A549 (cell line): Measurements from ENCODE around the gene KCNN3. TPM values are rescaled to one million over a fixed set of nuclear protein-coding genes. Genes with fewer than 3 reads are reported as not detected.

Source experiments
- ATAC-seq, 2 experiments: fragments of 200-7000 bp in 1 of 2; fragments of >200 bp in 1 of 2; cut with Nextera tagmentation in 1 of 2; cut with Tn5 transposase in 1 of 2; 3 replicates each; pipeline versions ENCODE4 v1.8.0 to v1.9.1; 2018 to 2020; ENCODE audit warnings: mild to moderate bottlenecking in 1 of 2, moderate library complexity in 1 of 2
- CTCF ChIA-PET: fragments of 300-600 bp; sonication (Branson Sonifier 250); formaldehyde crosslinking; extraction: SDS; loops from one replicate; lab custom pipeline; 2021; ENCODE audit warnings: antibody characterized with exemption, inconsistent platforms; lab: Yijun Ruan, JAX
- POLR2A ChIA-PET: fragments of 350-600 bp; formaldehyde crosslinking; extraction: SDS; loops from one replicate; lab custom pipeline; 2021; ENCODE audit warnings: antibody characterized with exemption, inconsistent platforms; lab: Yijun Ruan, JAX
- DNase-seq, 2 experiments: peaks; one replicate each; pipeline versions ENCODE4 v3.0.0 to v3.0.0-alpha.2; 2011 to 2016; ENCODE audit warnings: low read depth in 1 of 2, low spot score in 1 of 2
- FAIRE-seq: peaks from 2 replicates; lab custom pipeline; 2011; peaks lifted over from hg19 to GRCh38; lab: Jason Lieb, UNC
- H3K27ac ChIP-seq, 2 experiments: fragments of >200 bp; sonication (Bioruptor Twin); formaldehyde crosslinking; 3 replicates each; pipeline ENCODE4 v1.5.1; 2016 to 2017
- H3K4me1 ChIP-seq: fragments of >200 bp; sonication (Bioruptor Twin); formaldehyde crosslinking; 3 replicates; pipeline ENCODE4 v1.6.1; 2016
- H3K4me2 ChIP-seq: fragments of >200 bp; sonication (Bioruptor Twin); formaldehyde crosslinking; 3 replicates; pipeline ENCODE4 v1.6.1; 2016
- H3K4me3 ChIP-seq: fragments of >200 bp; sonication (Bioruptor Twin); formaldehyde crosslinking; 3 replicates; pipeline ENCODE4 v1.5.1; 2016
- H3K9me3 ChIP-seq: fragments of >200 bp; sonication (Bioruptor Twin); formaldehyde crosslinking; 3 replicates; pipeline ENCODE4 v1.6.1; 2016
- CBX2 ChIP-seq: fragments of 200-600 bp; sonication (generic); IDR thresholded peaks from 2 replicates; pipeline ENCODE4 v1.6.1; 2016; ENCODE audit warnings: low read depth, mild to moderate bottlenecking, borderline replicate concordance
- CBX8 ChIP-seq: fragments of 200-600 bp; sonication (generic); IDR thresholded peaks from 2 replicates; pipeline ENCODE4 v1.6.1; 2016
- CEBPB ChIP-seq, 2 experiments: fragments of >200 bp in 1 of 2; sonication (Bioruptor Twin) in 1 of 2; formaldehyde crosslinking in 1 of 2; IDR thresholded peaks; 2 replicates each; pipeline ENCODE4 v1.6.1; 2012 to 2016
- CHD2 ChIP-seq: fragments of 150-350 bp; IDR thresholded peaks from 2 replicates; pipeline ENCODE4 v1.6.1; 2014; ENCODE audit warnings: low read length; ENCODE audit not compliant: partially characterized antibody
- EHF ChIP-seq: fragments of 250-450 bp; sonication (Bioruptor Pico); IDR thresholded peaks from 2 replicates; pipeline ENCODE4 v1.5.0; 2020; ENCODE audit warnings: mild to moderate bottlenecking
- EP300 ChIP-seq, 2 experiments: fragments of >200 bp; sonication (Bioruptor Twin); formaldehyde crosslinking; IDR thresholded peaks; 2 replicates in 1 of 2; 3 replicates in 1 of 2; pipeline ENCODE4 v1.6.1; 2016 to 2017
- FOSL2 ChIP-seq, 2 experiments: fragments of 450-650 bp in 1 of 2; fragments of >200 bp in 1 of 2; sonication (Bioruptor Twin) in 1 of 2; formaldehyde crosslinking; IDR thresholded peaks; 2 replicates each; pipeline versions ENCODE4 v1.5.0 to v1.6.1; 2016 to 2020; ENCODE audit warnings: mild to moderate bottlenecking in 1 of 2, moderate library complexity in 1 of 2
- GATA3 ChIP-seq: IDR thresholded peaks from 2 replicates; pipeline ENCODE4 v1.6.1; 2012; ENCODE audit warnings: borderline replicate concordance
- HES2 ChIP-seq: fragments of >200 bp; sonication (Bioruptor Twin); formaldehyde crosslinking; IDR thresholded peaks from 2 replicates; pipeline ENCODE4 v1.6.1; 2016
- HMGXB4 ChIP-seq: fragments of 250-450 bp; sonication (Bioruptor Pico); IDR thresholded peaks from 2 replicates; pipeline ENCODE4 v1.5.0; 2021; ENCODE audit warnings: mild to moderate bottlenecking, moderate library complexity, borderline replicate concordance
- HOXB5 ChIP-seq: fragments of 250-450 bp; sonication (Bioruptor Pico); IDR thresholded peaks from 2 replicates; pipeline ENCODE4 v1.5.0; 2020; ENCODE audit warnings: mild to moderate bottlenecking, moderate library complexity
- MAFK ChIP-seq: fragments of 450-650 bp; IDR thresholded peaks from 2 replicates; pipeline ENCODE4 v1.6.1; 2014; ENCODE audit not compliant: partially characterized antibody
- MAZ ChIP-seq: fragments of 150-350 bp; IDR thresholded peaks from 2 replicates; pipeline ENCODE4 v1.6.1; 2014; ENCODE audit warnings: antibody characterized with exemption, low read depth, low read length, borderline replicate concordance
- MYC ChIP-seq: IDR thresholded peaks from 2 replicates; pipeline ENCODE4 v1.6.1; 2012; ENCODE audit warnings: mild to moderate bottlenecking, inconsistent platforms, low read length, improper control_type of control experiment, borderline replicate concordance
- NFE2L2 ChIP-seq: fragments of 150-350 bp; conservative IDR thresholded peaks from 2 replicates; pipeline ENCODE4 v1.6.1; 2014; ENCODE audit warnings: low read length
- RCOR1 ChIP-seq: fragments of 150-350 bp; IDR thresholded peaks from 2 replicates; pipeline ENCODE4 v1.6.1; 2014; ENCODE audit warnings: antibody characterized with exemption, low read length, low read depth
- TFCP2L1 ChIP-seq: fragments of 250-450 bp; sonication (Bioruptor Pico); IDR thresholded peaks from 2 replicates; pipeline ENCODE4 v1.5.0; 2021; ENCODE audit warnings: mild to moderate bottlenecking
- TP53 ChIP-seq: fragments of 250-450 bp; sonication (Bioruptor Pico); IDR thresholded peaks from 2 replicates; pipeline ENCODE4 v1.5.0; 2021; ENCODE audit warnings: mild to moderate bottlenecking, moderate library complexity
- ZC3H11A ChIP-seq: fragments of 450-650 bp; IDR thresholded peaks from 2 replicates; pipeline ENCODE4 v1.6.1; 2014; ENCODE audit warnings: antibody characterized with exemption, mild to moderate bottlenecking
- ZSCAN20 ChIP-seq: fragments of 250-450 bp; sonication (Bioruptor Pico); IDR thresholded peaks from 2 replicates; pipeline ENCODE4 v1.8.0; 2022; ENCODE audit warnings: mild to moderate bottlenecking, moderate library complexity
- WGBS: methylation state at CpG from one replicate; pipeline ENCODE4 v1.1.6; 2017; ENCODE audit errors: missing lambda C conversion rate; 5-methylcytosine and 5-hydroxymethylcytosine counted together
- polyA plus RNA-seq, 4 experiments: library from polyadenylated mRNA; depleted of rRNA in 3 of 4; stranded (reverse); fragments of >200 nt; fragmentation: RNase III in 1 of 4; extraction: RNeasy Plus Mini Kit Qiagen cat#74134 plus additional on column Dnase treatment in 1 of 4; gene quantifications; 2 replicates in 3 of 4; 3 replicates in 1 of 4; pipeline ENCODE4 v1.2.3, GENCODE V29; 2011 to 2017
- TF ChIP-seq, protein P1 (sequence below): IDR thresholded peaks from 2 replicates; pipeline ENCODE4 v1.6.1; 2012; ENCODE audit warnings: low read depth, borderline replicate concordance

The KCNN3 gene
- polyA plus RNA-seq, 2 of the 4 experiments (the other 2 are of a cell fraction), result 0.01 to 0.03 TPM

DNA sequence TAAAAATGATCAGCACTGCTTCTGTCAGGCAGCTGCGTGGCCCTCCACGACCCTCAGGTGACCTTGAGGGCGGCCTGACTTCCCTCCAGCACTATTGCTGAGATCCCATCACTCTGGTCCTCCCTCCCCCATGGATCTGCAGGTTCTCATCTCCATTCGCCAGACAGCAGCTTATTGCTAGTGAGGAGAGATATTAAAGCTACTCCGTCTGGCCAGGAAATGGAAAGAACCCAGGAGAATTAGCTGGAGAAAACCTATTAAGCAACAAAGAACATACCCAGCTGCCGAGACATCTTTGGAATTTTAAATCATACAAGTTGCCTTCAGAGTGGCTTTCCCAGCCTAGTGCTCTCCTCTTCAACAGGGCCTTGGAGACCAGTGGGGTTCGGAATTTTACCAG lies 25.7 kb upstream of the KCNN3 start:
- Histone ChIP-seq H3K4me1 (no peaks in the 10 kb centered on the region), H3K4me2 (no peak overlapping the region), H3K27ac (no peak overlapping the region)
- ChIA-PET CTCF (interaction anchor here (0.7 to 1.9 kb wide), 6 partner anchors 10 to 336 kb away, joined by 3 to 7 read pairs (median 3); no protein-coding TSS in a partner anchor), POLR2A (no interaction called here)
- DNase-seq, result no peak
- WGBS, result 44% methylated on average over 7 of the region's 7 CpGs
- no peak for TF ChIP-seq HES2
- no peak for TF ChIP-seq EP300 (IDR thresholded peaks at IDR 0.05)
- TF ChIP-seq CBX8, result no peak
- no peak for TF ChIP-seq MAZ
- TF ChIP-seq, all 56 proteins: peak for 0
- no peak overlapping the region for H3K4me3 ChIP-seq
- ATAC-seq (no peak), FAIRE-seq (no peak)
- peaks cover 6% of the 10 kb centered on the region; the same call in 1 of the 3 replicates for H3K9me3 ChIP-seq

DNA sequence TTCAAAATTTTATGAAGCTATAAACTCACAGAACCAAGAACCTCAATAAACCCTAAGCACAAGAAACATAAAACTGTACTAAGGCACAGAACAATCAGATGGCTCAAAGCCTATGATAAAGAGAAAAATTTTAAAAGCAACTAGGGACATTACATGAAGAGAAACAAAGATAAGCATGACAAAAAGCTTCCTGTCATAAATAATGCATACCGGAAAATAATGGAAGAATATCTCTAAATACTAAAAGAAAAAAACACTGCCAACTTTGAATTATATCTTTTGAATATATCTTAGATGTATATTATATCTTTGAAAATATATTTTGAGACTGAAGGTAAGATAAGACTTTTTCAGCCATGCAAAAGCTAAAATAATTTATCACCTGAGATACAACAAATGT lies 21.4 kb upstream of the KCNN3 start:
- WGBS, result 85% methylated on average over 1 of the region's 1 CpG
- ATAC-seq (no peak), FAIRE-seq (peak; percentile 32), DNase-seq (no peak)
- ChIA-PET CTCF (interaction anchor here (0.7 to 4.4 kb wide), 7 partner anchors 10 to 232 kb away, joined by 3 to 31 read pairs (median 3); no protein-coding TSS in a partner anchor), POLR2A (no interaction called here)
- Histone ChIP-seq H3K9me3 (peaks cover 6% of the 10 kb centered on the region; the same call in 1 of the 3 replicates), H3K4me3 (no peak overlapping the region), H3K4me2 (no peak overlapping the region), H3K4me1 (no peaks in the 10 kb centered on the region), H3K27ac (no peak overlapping the region)
- TF ChIP-seq CBX2, result no peak

DNA sequence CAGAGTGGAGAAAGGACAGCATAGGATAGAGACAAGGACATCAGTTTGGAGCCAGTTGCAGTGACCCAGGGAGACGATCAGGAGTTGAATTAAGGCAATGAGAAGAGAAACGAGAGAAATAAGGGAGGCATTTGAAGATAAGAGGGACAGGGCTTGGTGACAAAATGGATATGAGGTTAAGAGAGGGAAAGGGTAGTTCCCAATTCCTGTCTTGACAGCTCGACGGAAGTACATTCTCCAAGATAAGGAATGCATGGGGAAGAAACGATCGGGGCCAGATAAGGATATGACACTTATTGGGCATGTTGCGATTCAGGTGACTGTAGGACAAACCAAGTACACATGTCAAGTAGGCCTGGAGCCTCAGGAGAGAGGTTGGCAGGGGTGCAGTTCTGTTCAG lies 18.7 kb upstream of the KCNN3 start:
- ChIA-PET POLR2A (no interaction called here), CTCF (interaction anchor here (2.0 kb wide), 1 partner anchor 219 kb away, joined by 9 read pairs; no protein-coding TSS in a partner anchor)
- Histone ChIP-seq H3K4me1 (peaks cover 4% of the 10 kb centered on the region; the same call in 1 of the 3 replicates), H3K4me2 (no peak overlapping the region), H3K27ac (no peak overlapping the region), H3K9me3 (peaks cover 6% of the 10 kb centered on the region; the same call in 1 of the 3 replicates), H3K4me3 (no peak overlapping the region)
- FAIRE-seq (no peak), ATAC-seq (no peak), DNase-seq (no peak)
- 66% methylated on average over 7 of the region's 7 CpGs for WGBS
- TF ChIP-seq TFCP2L1 (no peak), EHF (CRISPR knock-in tag) (no peak), ZC3H11A (no peak), MAFK (no peak), FOSL2 (IDR thresholded peaks at IDR 0.05) (no peak), FOSL2 (CRISPR knock-in tag; IDR thresholded peaks at IDR 0.05) (no peak), HOXB5 (CRISPR knock-in tag) (no peak), NFE2L2 (no peak), TP53 (CRISPR knock-in tag) (no peak), CEBPB (IDR thresholded peaks at IDR 0.05) (no peak), HMGXB4 (CRISPR knock-in tag) (no peak), CBX8 (no peak), EP300 (IDR thresholded peaks at IDR 0.05) (no peak), CHD2 (no peak), GATA3 (no peak)

DNA sequence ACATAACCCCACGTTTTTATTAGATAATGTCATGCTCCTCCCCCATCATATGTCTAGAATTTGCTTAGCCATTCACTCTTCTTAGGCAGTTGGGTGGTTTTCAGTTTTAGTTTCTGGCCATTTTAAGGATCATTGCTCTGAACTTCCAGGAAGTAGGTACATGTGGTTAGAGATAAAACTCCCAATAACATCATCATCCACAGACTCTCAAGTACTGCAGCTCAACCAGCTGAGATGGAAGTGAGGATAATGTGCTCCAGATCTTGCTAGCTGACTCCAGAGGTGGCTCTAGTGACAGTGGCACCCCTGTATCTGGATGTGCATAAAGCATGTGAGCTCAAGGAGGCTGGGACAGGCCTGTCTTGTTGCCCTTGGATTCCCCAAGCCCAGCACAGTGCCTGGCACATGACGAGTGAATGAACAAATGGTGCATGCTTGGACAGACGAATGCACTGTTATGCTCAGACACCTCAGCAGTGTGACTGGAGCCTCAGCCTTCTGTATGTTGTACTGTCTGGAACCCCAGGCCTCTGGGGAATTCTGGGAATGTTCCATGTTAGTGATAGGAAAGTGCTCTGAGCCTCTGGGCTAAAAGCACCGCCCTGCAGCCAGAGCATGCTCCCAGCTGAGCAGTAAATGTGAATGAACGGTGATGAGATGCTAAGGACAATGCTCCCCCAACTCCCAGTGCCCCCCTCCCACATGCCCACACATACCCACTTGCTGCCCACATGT lies 16.4 kb upstream of the KCNN3 start:
- ATAC-seq (no peak), DNase-seq (no peak)
- H3K4me3 ChIP-seq, result no peak overlapping the region
- 31% methylated on average over 4 of the region's 5 CpGs for WGBS
- POLR2A ChIA-PET, result no interaction called here
- TF ChIP-seq, protein P1, sequence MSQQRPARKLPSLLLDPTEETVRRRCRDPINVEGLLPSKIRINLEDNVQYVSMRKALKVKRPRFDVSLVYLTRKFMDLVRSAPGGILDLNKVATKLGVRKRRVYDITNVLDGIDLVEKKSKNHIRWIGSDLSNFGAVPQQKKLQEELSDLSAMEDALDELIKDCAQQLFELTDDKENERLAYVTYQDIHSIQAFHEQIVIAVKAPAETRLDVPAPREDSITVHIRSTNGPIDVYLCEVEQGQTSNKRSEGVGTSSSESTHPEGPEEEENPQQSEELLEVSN, result no peak
- TF ChIP-seq MYC (no peak), RCOR1 (no peak), ZSCAN20 (CRISPR knock-in tag) (no peak), ZC3H11A (no peak)
- TF ChIP-seq, all 56 proteins: peak for 0
- peaks cover 4% of the 10 kb centered on the region; the same call in 1 of the 3 replicates for H3K4me1 ChIP-seq
- no peaks in the 10 kb centered on the region for H3K9me3 ChIP-seq
- no peak for FAIRE-seq
- H3K4me2 ChIP-seq, result no peak overlapping the region
- CTCF ChIA-PET, result interaction anchor here (1.6 to 2.0 kb wide), 2 partner anchors 8 to 217 kb away, joined by 7 to 9 read pairs; no protein-coding TSS in a partner anchor
- H3K27ac ChIP-seq, result no peak overlapping the region
